ENCODE data around the gene MYH10.

Gene MYH10

DNA sequence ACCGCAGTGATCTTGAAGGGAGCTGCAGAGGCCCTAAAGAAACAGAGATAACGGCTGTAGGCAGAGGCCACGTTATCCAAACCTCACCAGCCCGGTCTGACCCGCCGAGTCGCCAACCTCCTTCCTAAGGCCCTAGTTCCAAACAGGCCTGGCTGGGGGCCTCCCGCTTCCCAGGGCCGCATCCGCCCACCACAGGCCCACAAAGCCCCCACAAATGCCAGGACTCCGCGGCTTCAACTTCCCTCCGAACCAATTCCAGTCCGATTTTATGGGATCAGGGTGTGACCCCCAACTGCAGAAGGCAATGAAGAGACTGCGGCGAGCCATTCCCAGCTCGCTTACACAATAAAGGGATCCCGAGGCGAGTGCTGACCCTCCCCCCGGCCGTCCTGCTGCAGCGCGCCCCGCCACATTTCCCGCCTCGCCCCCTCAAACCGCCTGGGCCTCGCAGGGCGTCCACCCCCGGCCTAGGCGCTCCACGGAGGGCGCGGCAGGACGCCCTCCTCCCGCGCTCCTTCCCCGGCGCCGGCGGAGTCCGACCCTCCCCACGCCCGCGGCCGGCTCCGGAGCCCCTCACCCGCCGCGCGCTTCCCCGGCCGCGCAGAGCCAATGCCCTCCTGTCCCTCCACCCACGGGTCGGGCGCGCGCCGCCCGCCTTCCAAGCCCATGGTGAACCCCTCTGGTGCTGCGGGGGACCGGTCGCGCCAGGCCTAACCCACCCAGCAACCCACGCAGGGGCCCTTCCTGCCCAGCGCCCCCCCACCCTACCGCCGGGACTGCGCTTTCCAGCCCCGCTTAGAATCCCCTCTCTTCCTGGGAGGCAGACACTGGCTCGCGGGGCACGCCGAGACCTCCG is 926 bp downstream of the MYH10 start:
- H3K9me3 ChIP-seq (ENCODE audit: insufficient read depth, low read length, severe bottlenecking): no peaks in the 10 kb centered on the region
- H4K20me1 ChIP-seq (ENCODE audit: insufficient read depth, low read length): peaks cover 25% of the 10 kb centered on the region
- ATAC-seq (ENCODE audit: insufficient read depth, low read depth) (0 out of 3 replicates have a peak, but pooled peaks have one; percentile 2), DNase-seq (peak; percentile 52)
- no peaks in the 10 kb centered on the region; the same call in 1 of the 2 replicates for H3K36me3 ChIP-seq (ENCODE audit: insufficient read depth, low read length)
- peak overlapping the region; percentile 97 for H3K9ac ChIP-seq (ENCODE audit: low read depth, low read length)
- H3K4me2 ChIP-seq (ENCODE audit: insufficient read depth, low read length): peak overlapping the region; percentile 89
- peaks cover 14% of the 10 kb centered on the region for H3K27me3 ChIP-seq (ENCODE audit: insufficient read depth, low read length, poor library complexity)
- H2AFZ ChIP-seq (ENCODE audit: low read depth, low read length): peak overlapping the region; percentile 95
- H3K4me1 ChIP-seq (ENCODE audit: insufficient read depth, low read length): peaks cover 25% of the 10 kb centered on the region
- H3K4me3 ChIP-seq (ENCODE audit: low read depth in 1 of 2, low read length in 2 of 2): peak overlapping the region; percentile 98 to 100
- H3K27ac ChIP-seq (ENCODE audit: low read length): peak overlapping the region; percentile 77
- peaks cover 58% of the 10 kb centered on the region for H3K79me2 ChIP-seq (ENCODE audit: insufficient read depth, low read length)
- TF ChIP-seq EZH2 (IDR thresholded peaks at IDR 0.05; ENCODE audit: borderline replicate concordance, low read depth, low read length, severe bottlenecking): no peak
- no peak for TF ChIP-seq CTCF (IDR thresholded peaks at IDR 0.05; ENCODE audit: borderline replicate concordance, extremely low read depth, low read length, poor library complexity, severe bottlenecking)

DNA sequence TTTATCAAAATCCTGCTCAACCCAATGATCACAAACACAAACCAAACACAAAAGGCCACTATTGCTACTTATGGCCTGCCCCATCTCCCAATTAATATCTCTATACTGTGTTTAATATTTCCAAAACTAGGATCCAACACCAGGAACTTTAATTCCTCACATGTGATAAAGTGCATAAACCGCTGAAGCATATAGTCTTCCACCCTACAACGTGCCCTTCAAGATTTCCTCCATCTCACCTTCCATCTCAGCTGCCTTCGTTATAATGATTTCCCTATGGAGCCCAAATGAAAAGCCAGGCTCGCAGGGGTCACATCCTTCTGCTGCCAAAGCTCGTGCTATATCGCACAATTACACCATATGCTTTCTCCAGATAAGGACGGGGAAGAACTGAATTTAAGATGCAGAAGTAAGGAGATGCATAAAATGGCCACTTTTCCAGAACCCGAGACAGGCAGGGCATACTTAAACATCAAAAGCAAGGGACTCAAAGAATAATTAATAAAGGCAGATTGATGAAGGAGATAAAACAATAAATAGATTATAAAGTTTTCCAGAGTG is 1.8 kb downstream of the MYH10 start:
- Histone ChIP-seq H2AFZ (ENCODE audit: low read depth, low read length) (peak overlapping the region; percentile 30; the same call in 1 of the 2 replicates), H3K79me2 (ENCODE audit: insufficient read depth, low read length) (peaks cover 67% of the 10 kb centered on the region), H3K4me2 (ENCODE audit: insufficient read depth, low read length) (peak overlapping the region; percentile 89), H3K27ac (ENCODE audit: low read length) (peak overlapping the region; percentile 62), H3K36me3 (ENCODE audit: insufficient read depth, low read length) (no peaks in the 10 kb centered on the region; the same call in 1 of the 2 replicates), H3K9me3 (ENCODE audit: insufficient read depth, low read length, severe bottlenecking) (no peaks in the 10 kb centered on the region), H3K4me1 (ENCODE audit: insufficient read depth, low read length) (peaks cover 25% of the 10 kb centered on the region), H3K9ac (ENCODE audit: low read depth, low read length) (peak overlapping the region; percentile 97), H3K27me3 (ENCODE audit: insufficient read depth, low read length, poor library complexity) (peaks cover 14% of the 10 kb centered on the region), H3K4me3 (ENCODE audit: low read depth in 1 of 2, low read length in 2 of 2) (peak overlapping the region; percentile 23 to 98; a peak in 3 of 4 replicates), H4K20me1 (ENCODE audit: insufficient read depth, low read length) (peaks cover 33% of the 10 kb centered on the region)
- DNase-seq: no peak
- no peak for ATAC-seq (ENCODE audit: insufficient read depth, low read depth)
- TF ChIP-seq CTCF (IDR thresholded peaks at IDR 0.05; ENCODE audit: borderline replicate concordance, extremely low read depth, low read length, poor library complexity, severe bottlenecking): no peak
- TF ChIP-seq EZH2 (IDR thresholded peaks at IDR 0.05; ENCODE audit: borderline replicate concordance, low read depth, low read length, severe bottlenecking): no peak

DNA sequence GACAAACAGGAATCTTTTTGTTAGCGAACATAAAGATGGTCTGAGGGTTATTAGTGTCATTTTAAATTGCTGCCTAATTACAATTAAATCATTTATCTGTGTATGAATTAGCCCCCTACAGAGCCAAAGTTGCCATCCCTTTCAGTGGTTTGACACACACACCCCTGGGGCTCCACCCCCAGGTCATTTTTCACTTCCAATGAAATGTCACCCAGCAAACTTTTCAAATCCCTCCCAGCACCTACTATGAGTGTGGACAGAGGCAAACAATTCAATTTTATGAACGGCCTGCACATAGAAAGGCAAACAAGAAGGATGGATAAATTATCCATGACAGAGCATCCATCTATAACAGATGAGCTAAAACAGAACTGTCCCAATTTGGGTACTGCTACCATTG is 2.4 kb downstream of the MYH10 start:
- DNase-seq (no peak), ATAC-seq (ENCODE audit: insufficient read depth, low read depth) (no peak)
- no peak overlapping the region for H2AFZ ChIP-seq (ENCODE audit: low read depth, low read length)
- H3K79me2 ChIP-seq (ENCODE audit: insufficient read depth, low read length): peaks cover 73% of the 10 kb centered on the region
- peak overlapping the region; percentile 89 for H3K4me2 ChIP-seq (ENCODE audit: insufficient read depth, low read length)
- no peak for TF ChIP-seq EZH2 (IDR thresholded peaks at IDR 0.05; ENCODE audit: borderline replicate concordance, low read depth, low read length, severe bottlenecking)
- TF ChIP-seq CTCF (IDR thresholded peaks at IDR 0.05; ENCODE audit: borderline replicate concordance, extremely low read depth, low read length, poor library complexity, severe bottlenecking): no peak
- no peaks in the 10 kb centered on the region; the same call in 1 of the 2 replicates for H3K36me3 ChIP-seq (ENCODE audit: insufficient read depth, low read length)
- H3K27me3 ChIP-seq (ENCODE audit: insufficient read depth, low read length, poor library complexity): peaks cover 14% of the 10 kb centered on the region
- no peaks in the 10 kb centered on the region for H3K9me3 ChIP-seq (ENCODE audit: insufficient read depth, low read length, severe bottlenecking)
- peak overlapping the region; percentile 97; the same call in 1 of the 2 replicates for H3K9ac ChIP-seq (ENCODE audit: low read depth, low read length)
- peaks cover 25% of the 10 kb centered on the region for H3K4me1 ChIP-seq (ENCODE audit: insufficient read depth, low read length)
- peaks cover 38% of the 10 kb centered on the region for H4K20me1 ChIP-seq (ENCODE audit: insufficient read depth, low read length)
- peak overlapping the region in 1 of 2 experiments; percentile 98; a peak in 2 of 4 replicates for H3K4me3 ChIP-seq (ENCODE audit: low read depth in 1 of 2, low read length in 2 of 2)
- H3K27ac ChIP-seq (ENCODE audit: low read length): no peak overlapping the region

Data from DND-41 (cell line).